ENCODE results near the gene SPSB4.

The SPSB4 gene

DNA sequence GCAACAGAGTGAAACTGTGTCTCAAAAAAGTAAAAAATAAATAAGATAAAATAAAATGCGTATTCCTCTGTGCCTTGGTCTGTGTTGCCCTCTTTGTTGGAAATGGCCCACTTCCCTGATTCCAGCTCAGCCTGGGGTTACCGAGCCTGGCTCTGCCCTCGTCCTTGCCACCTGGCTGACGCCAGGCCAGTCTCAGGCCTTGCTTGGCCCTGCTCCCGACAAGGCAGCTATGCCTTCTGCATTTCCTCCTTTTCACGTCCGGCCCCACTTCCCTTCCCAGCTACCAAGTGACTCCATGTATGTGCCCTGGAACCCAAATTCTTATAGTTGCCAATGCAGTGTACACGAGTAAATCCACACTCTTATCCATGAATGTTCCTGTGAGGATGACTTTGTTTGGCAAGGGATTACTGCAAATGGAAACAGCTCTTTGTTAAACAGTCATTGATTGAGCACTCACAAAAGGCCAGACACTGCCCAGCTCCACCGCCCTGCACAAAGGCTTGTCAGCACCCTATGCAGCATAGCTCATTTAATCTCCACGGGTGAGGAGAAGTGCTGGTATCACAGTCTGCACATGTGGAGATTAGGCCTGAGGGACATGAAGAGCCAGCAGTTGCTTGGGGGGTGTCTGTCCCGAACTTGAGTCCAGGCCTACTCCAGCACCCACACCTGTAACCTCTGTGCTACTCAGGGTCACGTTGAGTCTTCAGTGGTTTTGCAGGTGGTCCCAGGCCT, 25.1 kb downstream of the SPSB4 start:
- DNase-seq (ENCODE audit: low read depth): no peak

DNA sequence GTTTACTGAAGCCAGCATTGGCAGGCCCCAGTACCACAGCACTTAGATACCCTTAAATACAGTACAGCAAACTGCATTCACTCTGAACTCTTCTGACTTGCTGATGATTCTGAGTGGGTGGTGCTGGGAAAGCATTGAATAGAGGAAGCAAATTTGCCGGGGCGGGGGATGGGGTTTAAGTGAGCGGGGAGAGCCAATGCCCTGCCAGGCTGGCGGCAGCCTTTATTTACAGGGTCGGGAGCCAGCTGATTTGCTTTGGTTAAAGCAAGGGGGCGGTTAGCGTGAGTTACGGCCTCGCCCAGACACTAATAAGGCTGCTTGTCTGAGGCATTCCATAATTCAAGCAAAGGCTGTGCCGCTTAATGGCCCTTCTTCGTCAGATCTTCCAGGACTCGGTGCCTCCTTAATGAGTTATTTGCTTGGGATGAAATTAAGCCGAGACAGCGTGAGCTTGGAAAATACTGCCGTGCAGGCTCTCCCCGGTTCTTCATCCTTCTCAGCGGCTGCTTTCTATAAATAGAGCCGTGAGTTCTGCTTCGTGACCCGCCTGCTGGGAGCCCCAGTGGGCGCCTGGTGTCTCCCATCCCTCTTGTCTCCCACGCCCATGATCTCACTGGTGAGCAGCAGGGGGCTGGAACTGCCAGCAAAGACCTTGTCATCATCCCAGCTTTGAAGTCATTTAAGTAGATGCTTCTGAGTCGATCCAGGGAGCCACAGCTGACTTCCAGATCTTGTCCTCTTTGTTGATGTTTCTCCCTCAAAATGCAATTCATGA, 25.8 kb downstream of the SPSB4 start:
- DNase-seq (ENCODE audit: low read depth): no peak

DNA sequence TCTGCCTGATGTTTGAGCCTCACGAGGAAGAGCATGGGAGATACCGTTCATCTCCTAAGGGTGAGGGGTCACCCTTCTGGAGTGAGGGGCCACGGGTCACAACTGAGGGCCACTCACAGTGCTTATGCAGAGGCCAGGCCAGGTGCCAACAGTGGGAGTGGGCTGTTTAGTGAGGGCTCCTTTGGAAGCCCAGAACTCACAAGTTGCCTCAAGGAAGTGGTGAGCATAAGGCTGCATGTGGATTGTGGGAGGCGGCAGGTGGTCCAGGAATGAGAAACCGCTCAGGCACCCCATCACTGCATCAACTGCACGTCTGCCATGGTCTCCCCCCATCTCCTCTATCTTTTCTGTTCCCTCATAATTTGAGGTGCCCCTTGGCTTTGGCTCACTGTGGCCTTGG, 26.5 kb downstream of the SPSB4 start:
- DNase-seq (ENCODE audit: low read depth): no peak

- DNase-seq (ENCODE audit: low read depth): no peak
These were observed 27.1 kb downstream of the SPSB4 start for GRCh38 chr3:141078200-141078599.

DNA sequence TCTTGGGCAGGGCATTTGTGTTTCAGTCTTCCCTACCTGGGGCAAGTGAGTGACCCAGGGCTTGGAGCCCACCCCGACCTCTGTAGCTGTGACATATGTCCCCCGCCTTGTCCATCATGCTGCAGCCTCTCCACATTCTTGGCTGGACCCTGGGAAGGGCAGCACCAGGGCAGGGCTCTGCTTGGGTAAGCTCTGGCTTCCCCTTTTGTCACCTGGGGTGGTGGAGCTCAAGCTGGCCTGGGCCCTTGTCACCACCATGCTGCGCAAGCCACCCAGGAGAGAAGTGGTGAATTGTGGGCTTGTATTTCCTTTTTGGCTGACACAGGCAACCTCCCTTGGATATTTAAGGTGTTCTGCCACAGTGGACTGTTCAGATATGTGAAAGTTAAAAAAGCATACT, 29.3 kb downstream of the SPSB4 start:
- no peak for DNase-seq (ENCODE audit: low read depth)

GRCh38 chr3:141081141-141081795, 30.1 kb downstream of the SPSB4 start:
- no peak for DNase-seq (ENCODE audit: low read depth)

- DNase-seq (ENCODE audit: low read depth): no peak
These were observed 30.9 kb downstream of the SPSB4 start for GRCh38 chr3:141082064-141082463.

DNA sequence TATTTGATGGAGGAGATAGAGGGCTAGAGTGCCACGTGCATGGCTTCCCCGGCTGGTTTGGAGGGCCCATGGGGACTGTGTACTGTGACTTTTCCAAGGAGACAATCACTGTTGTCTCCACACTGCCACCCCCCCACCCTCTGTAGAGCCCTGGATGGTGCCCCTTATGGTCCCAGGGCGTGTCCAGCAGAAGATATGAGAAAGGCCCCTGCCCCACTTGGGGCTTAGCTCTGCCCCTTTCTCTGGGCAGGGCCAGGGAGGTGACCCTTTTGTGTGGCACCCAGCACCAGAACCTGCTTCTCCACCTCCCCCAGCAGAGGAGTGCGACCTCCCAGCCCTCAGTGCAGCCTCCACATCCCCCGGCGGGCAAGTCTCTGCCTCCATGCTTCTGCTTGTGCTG, 32.1 kb downstream of the SPSB4 start:
- no peak for DNase-seq (ENCODE audit: low read depth)

DNA sequence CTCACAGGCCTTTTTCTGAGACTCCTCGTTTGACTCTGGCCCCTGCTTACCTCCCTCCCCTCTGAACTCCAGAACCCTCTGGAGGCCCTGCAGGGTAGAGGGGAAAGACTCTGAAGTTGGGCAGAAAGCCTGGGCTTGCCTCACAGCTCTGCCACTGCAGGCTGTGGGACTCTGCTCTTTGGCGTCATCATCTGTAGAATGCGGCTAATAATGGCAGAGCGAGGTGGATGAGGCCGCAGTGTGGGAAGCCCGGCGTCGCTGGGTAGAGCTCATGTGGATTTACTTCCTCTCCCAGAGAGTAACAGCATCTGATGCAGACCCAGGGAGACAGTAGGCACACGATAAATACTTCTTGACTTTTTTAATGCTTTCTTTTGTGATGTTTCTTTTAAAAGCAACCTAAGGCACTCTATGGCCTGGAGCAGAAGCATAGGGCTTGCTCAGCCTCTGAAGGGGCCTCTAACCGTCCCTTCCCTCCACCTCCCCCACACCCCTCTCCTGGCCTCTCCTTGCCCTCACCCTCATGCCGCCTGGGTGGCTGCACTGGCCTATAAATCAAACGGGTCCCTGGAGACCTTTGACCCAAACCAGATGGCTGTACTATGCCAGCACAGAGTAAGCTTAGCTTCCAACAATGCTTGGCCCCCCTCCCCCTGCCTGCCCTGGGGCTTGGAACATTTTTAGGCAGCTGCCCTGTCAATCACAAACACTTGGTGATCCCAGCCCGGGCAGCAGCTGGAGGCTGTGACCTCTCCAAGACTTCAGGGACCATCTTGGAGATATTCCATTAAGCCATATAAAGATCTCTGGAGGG, 32.9 kb downstream of the SPSB4 start:
- no peak for DNase-seq (ENCODE audit: low read depth)

DNA sequence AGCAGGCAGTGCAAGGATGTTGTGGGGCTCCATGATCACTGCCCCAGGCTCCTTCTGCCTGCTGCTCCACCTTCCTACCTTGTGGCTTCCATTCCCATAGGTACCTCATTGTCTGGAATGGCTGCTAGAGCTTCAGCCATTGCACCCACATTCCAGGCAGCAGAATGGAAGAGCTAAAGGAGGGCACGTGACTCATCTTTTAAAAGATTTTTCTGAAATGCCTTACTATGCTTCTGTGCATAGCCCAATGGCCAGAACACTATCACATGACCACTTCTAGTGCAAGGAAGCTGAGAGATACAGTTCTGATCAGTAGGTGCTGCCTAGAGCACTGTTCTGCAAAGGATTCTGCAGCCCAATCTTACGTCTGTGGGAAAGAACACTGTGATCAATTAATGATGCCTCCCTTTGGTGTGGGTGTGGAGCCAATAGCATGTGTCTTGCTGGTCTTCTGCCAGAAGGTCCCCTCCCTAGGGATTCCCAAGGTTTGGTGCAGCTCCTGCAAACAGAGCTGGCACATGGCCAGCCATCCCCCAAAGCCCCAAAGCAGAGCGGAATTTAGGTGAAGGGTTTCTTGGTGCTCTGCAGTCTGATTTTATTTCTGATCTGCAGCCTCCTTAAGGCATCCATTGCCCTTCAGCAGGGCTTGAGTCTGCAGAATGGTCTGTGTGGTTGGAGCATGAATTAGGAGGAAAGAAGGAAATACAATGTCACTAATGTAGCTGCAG, 34.4 kb downstream of the SPSB4 start:
- no peak for DNase-seq (ENCODE audit: low read depth)

DNA sequence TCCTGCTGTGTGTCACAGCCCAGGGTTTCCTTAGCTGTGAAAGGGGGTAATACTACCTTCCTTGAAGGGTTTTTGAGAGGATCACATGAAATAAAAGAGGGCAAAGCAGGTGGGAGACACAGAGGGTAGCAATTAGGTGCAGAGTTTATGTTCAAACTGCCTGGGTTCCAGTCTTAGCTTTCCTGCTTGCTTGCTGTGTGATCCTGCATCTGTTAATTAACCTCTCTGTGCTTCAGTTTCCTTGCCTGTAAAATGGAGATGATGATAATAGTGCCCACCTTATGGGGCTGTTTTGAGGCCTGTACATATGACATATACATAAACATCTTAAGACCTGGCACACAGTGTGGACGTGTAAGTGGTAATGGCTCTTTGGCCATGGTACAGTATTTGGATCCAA, 35.0 kb downstream of the SPSB4 start:
- DNase-seq (ENCODE audit: low read depth): no peak

- no peak for DNase-seq (ENCODE audit: low read depth)
These were observed 36.1 kb downstream of the SPSB4 start for GRCh38 chr3:141087076-141087777.

DNA sequence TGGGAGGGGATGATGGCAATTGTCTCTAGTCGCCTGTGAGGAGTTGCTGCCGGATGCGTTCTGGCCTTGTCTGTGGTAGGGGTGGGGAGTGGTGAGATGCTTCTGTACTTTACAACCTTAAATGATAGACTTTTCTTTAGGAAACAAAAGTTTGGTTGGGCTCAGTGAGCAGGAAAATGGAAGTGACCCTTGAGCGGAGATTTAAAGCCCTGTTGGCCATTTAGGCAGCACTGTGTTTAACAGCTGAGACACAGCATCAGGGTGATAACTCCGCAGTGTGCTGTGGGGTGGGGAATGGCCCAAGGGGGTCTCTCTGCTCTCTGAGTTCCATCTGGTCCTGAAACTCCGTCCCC, 36.6 kb downstream of the SPSB4 start:
- no peak for DNase-seq (ENCODE audit: low read depth)

DNA sequence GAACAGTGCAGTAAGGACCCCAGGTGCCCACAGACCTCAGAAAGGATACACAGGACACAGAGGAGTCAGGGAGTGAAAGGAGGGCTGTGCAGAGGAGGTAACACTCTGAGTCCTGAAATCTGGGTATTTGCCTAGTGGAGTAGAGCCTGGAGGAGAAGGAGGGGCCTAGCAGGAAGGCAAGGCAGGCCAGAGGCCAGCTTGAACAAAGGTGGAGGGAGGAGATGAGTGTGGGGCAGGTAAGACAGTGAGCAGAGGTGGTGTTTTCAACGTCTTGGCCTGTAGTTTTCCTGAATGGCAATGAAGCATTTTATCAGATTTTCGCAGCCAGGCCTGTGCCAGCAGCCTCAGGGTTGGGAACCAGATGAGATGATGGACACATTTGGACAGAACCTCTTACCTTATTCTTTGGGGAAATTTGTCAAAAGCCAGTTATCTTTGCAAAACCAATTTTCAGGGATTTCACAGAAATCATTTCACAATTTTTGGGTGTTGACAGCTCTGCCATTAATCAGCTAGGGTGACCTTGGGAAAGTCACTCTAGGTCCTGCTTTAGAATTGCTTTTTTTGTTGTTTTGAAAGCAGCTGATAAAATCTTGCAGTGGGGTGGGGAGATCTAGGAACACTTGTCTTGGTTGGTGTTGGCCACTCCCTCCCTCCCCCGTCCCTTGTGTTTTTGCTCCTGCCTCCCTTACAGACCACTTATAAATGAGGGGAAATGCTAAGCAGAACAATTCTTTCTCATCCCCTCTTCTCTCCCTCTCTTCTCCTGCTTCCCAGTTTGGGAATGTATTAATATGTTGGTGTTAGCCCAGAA, 38.4 kb downstream of the SPSB4 start:
- no peak for DNase-seq (ENCODE audit: low read depth)

GRCh38 chr3:141091426-141091825, 40.3 kb downstream of the SPSB4 start:
- DNase-seq (ENCODE audit: low read depth): no peak

GRCh38 chr3:141092663-141093062, 41.5 kb downstream of the SPSB4 start:
- DNase-seq (ENCODE audit: low read depth): no peak

- DNase-seq (ENCODE audit: low read depth): no peak
These were observed 42.2 kb downstream of the SPSB4 start for GRCh38 chr3:141093397-141093796.

DNA sequence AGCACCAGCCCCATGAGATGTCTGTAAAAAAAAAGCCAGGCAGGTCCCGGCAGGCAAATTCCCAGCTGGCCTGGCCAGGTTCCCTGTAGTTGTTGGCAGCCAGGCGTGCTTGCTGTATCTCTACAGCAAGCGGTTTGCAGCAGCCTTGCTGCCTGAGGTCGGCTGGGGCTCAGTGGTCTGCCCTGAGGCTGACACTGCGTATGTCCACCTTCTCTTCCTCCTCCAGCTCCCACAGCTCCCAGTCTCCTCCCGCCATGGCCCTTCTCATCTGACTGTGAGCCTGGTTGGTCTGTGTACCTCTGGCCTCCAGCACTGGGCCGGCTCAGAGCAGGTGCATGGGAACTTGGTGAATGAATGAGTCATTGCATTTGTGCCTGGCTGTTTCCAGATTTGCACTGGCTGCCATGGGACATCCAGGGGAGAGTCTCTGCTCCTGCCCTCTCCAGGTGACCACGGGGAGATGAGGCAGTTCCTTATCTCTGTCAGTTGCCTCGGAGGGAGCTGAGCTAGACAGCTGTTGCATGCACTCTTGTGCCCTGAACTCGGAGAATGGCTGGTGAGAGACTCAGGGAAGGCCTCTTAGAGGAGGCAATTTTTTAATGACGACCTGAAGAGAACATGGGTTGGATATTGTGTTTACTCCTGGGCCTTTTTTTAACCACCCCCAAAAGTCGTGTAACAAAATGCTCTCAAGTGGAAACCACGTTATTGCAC, 43.0 kb downstream of the SPSB4 start:
- no peak for DNase-seq (ENCODE audit: low read depth)

- DNase-seq (ENCODE audit: low read depth): no peak
These were observed 43.8 kb downstream of the SPSB4 start for GRCh38 chr3:141094790-141095545.

Measured in activated T-helper 1 cell treated with Interleukin-2 at 50 U/mL for 16 hours (primary cell).